ENCODE data around the gene RFX3. TPM values are rescaled to one million over a fixed set of nuclear protein-coding genes. Genes with fewer than 3 reads are reported as not detected.

RFX3 gene
- total and polyA plus RNA-seq, 3 donors from 2014 or later, result 29.7 to 45.3 (median 30.7) TPM

- Histone ChIP-seq H3K4me3 (no peak overlapping the region), H3K27ac (no peak overlapping the region), H3K36me3 (ENCODE audit: low read depth, missing control alignments) (no peaks in the 10 kb centered on the region), H3K4me1 (no peaks in the 10 kb centered on the region), H3K27me3 (no peaks in the 10 kb centered on the region), H3K9me3 (no peaks in the 10 kb centered on the region)
- no peak for TF ChIP-seq POLR2A (IDR thresholded peaks at IDR 0.05)
- TF ChIP-seq CTCF (IDR thresholded peaks at IDR 0.05), result no peak
- intact Hi-C loops (cut with DNase I; ENCODE audit: low total_unique reads), result no loop called here
- DNase-seq, result no peak
- WGBS, 2 donors, result 74 to 83% methylated on average over 5 of the region's 5 CpGs
Measured at GRCh38 chr9:3191715-3192114, 334.1 kb downstream of the RFX3 start.

- intact Hi-C loops (cut with DNase I; ENCODE audit: low total_unique reads), result no loop called here
- Histone ChIP-seq H3K27me3 (no peaks in the 10 kb centered on the region), H3K9me3 (no peaks in the 10 kb centered on the region), H3K27ac (no peak overlapping the region), H3K36me3 (ENCODE audit: low read depth, missing control alignments) (no peaks in the 10 kb centered on the region), H3K4me3 (no peak overlapping the region), H3K4me1 (no peaks in the 10 kb centered on the region)
- no peak for DNase-seq
- 68 to 75% methylated on average over 7 of the region's 7 CpGs for WGBS, 2 donors
- no peak for TF ChIP-seq POLR2A (IDR thresholded peaks at IDR 0.05)
- no peak for TF ChIP-seq CTCF (IDR thresholded peaks at IDR 0.05)
Measured at GRCh38 chr9:3189113-3189861, 336.5 kb downstream of the RFX3 start.

- Histone ChIP-seq H3K27ac (no peak overlapping the region), H3K4me3 (no peak overlapping the region), H3K9me3 (no peaks in the 10 kb centered on the region), H3K4me1 (no peaks in the 10 kb centered on the region), H3K36me3 (ENCODE audit: low read depth, missing control alignments) (no peaks in the 10 kb centered on the region), H3K27me3 (no peaks in the 10 kb centered on the region)
- no peak for DNase-seq
- 73 to 88% methylated on average over 4 of the region's 4 CpGs for whole genome bisulfite sequencing, 2 donors
- TF ChIP-seq CTCF (IDR thresholded peaks at IDR 0.05), result no peak
- no peak for TF ChIP-seq POLR2A (IDR thresholded peaks at IDR 0.05)
- intact Hi-C loops (cut with DNase I; ENCODE audit: low total_unique reads), result no loop called here
Measured at GRCh38 chr9:3186751-3187150, 339.1 kb downstream of the RFX3 start.

- Histone ChIP-seq H3K4me1 (peaks cover 4% of the 10 kb centered on the region), H3K36me3 (ENCODE audit: low read depth, missing control alignments) (no peaks in the 10 kb centered on the region), H3K9me3 (no peaks in the 10 kb centered on the region), H3K4me3 (peak overlapping the region in 1 of 2 donors; percentile 38), H3K27me3 (no peaks in the 10 kb centered on the region), H3K27ac (no peak overlapping the region)
- TF ChIP-seq POLR2A (IDR thresholded peaks at IDR 0.05), result no peak
- TF ChIP-seq CTCF (IDR thresholded peaks at IDR 0.05), result peak in 1 of 3 experiments; percentile 8
- intact Hi-C loops (cut with DNase I; ENCODE audit: low total_unique reads), result no loop called here
- WGBS, 2 donors, result 2 to 4% methylated on average over 5 to 58 of the region's 76 CpGs
- DNase-seq, result peak; percentile 38
Measured at GRCh38 chr9:3181049-3181953, 344.5 kb downstream of the RFX3 start.
